K562 (cell line): ENCODE measurements around the gene EIF2S2. TPM values are rescaled to one million over a fixed set of nuclear protein-coding genes. Genes with fewer than 3 reads are reported as not detected.

Experiments
- GABPA ChIP-seq: fragments of 200-800 bp; sonication (Bioruptor generic); conservative IDR thresholded peaks from 2 replicates; pipeline ENCODE4 v1.6.1; 2016; ENCODE audit warnings: low read depth, missing genetic modification characterization, missing compliant biosample characterization
- HLTF ChIP-seq: fragments of 450-650 bp; IDR thresholded peaks from 2 replicates; pipeline ENCODE4 v1.6.1; 2016
- HNRNPUL1 ChIP-seq: fragments of 200-400 bp; formaldehyde crosslinking; IDR thresholded peaks from 2 replicates; pipeline ENCODE4 v1.6.1; 2017; ENCODE audit warnings: low read length
- KLF13 ChIP-seq: fragments of 450-650 bp; IDR thresholded peaks from 2 replicates; pipeline ENCODE4 v1.6.1; 2016; ENCODE audit warnings: missing genetic modification characterization, low read depth, mild to moderate bottlenecking, missing compliant biosample characterization, moderate library complexity, borderline replicate concordance
- LEF1 ChIP-seq: fragments of 450-650 bp; IDR thresholded peaks from 2 replicates; pipeline ENCODE4 v1.6.1; 2016; ENCODE audit warnings: mild to moderate bottlenecking
- MGA ChIP-seq: fragments of 450-650 bp; IDR thresholded peaks from 2 replicates; pipeline ENCODE4 v1.6.1; 2016; ENCODE audit warnings: mild to moderate bottlenecking, moderate library complexity
- RBBP5 ChIP-seq: fragments of 200-600 bp; sonication (generic); IDR thresholded peaks from 2 replicates; pipeline ENCODE4 v1.6.1; 2012; ENCODE audit warnings: borderline replicate concordance, mild to moderate bottlenecking, low read length, control low read depth, inconsistent platforms; ENCODE audit not compliant: insufficient read depth, poor library complexity, severe bottlenecking
- SMARCA5 ChIP-seq: fragments of 450-650 bp; IDR thresholded peaks from 2 replicates; pipeline ENCODE4 v1.6.1; 2016
- TEAD1 ChIP-seq, 2 experiments: fragments of 450-650 bp in 1 of 2; sonication (generic) in 1 of 2; formaldehyde crosslinking; IDR thresholded peaks; 2 replicates each; pipeline versions ENCODE4 v1.4.0 to v1.8.0; 2020 to 2022; ENCODE audit warnings: mild to moderate bottlenecking in 2 of 2, missing genetic modification reagents in 1 of 2
- polyA plus RNA-seq, 8 experiments: library from polyadenylated mRNA; depleted of rRNA in 4 of 8; stranded (reverse) in 5 of 8; unstranded in 3 of 8; fragments of >200 nt; fragmentation: Nextera tagmentation in 2 of 8; fragmentation: Illumina TruSeq in 1 of 8; extraction: Ambion mirVana in 2 of 8; extraction: Trizol in 1 of 8; gene quantifications; 2 replicates each; pipeline versions ENCODE4 v1.2.1 to v1.2.3, GENCODE V29; 2011 to 2014; ENCODE audit warnings: inconsistent platforms in 1 of 8, missing spikeins in 1 of 8
- total RNA-seq, 7 experiments: library from RNA; depleted of rRNA in 6 of 7; stranded (reverse); fragments of >200 nt in 6 of 7; fragmentation: Illumina TruSeq in 2 of 7; extraction: Trizol in 2 of 7; gene quantifications; 2 replicates each; pipeline versions ENCODE4 v1.2.1 to v1.2.3, GENCODE V29; 2011 to 2021; ENCODE audit warnings: low replicate concordance in 1 of 7
- TF ChIP-seq, protein P1 (sequence below), 3 experiments: fragments of 200-800 bp in 1 of 3; fragments of 250-450 bp in 1 of 3; fragments of 450-650 bp in 1 of 3; sonication (Bioruptor Pico) in 1 of 3; sonication (Bioruptor generic) in 1 of 3; formaldehyde crosslinking in 1 of 3; IDR thresholded peaks; 2 replicates each; pipeline versions ENCODE4 v1.6.1 to v1.8.0; 2016 to 2022; ENCODE audit warnings: mild to moderate bottlenecking in 2 of 3, missing genetic modification characterization in 2 of 3, missing compliant biosample characterization in 1 of 3, moderate library complexity in 1 of 3
- TF ChIP-seq, protein P2 (sequence below): fragments of 450-650 bp; conservative IDR thresholded peaks from 2 replicates; pipeline ENCODE4 v1.6.1; 2016; ENCODE audit warnings: missing genetic modification characterization, low read depth, mild to moderate bottlenecking, missing compliant biosample characterization, moderate library complexity

EIF2S2 gene
- total and polyA plus RNA-seq, 9 of the 15 experiments (the other 6 are each of a cell fraction or from before 2014, with no cell fraction given), result 79.7 to 220 (median 154) TPM

- TF ChIP-seq MGA (peak; percentile 73), TEAD1 (CRISPR knock-in tag; IDR thresholded peaks at IDR 0.05) (no peak), HLTF (peak; percentile 83), LEF1 (peak; percentile 78), KLF13 (tag) (no peak), RBBP5 (no peak), SMARCA5 (no peak), GABPA (tag) (no peak), HNRNPUL1 (no peak)
- TF ChIP-seq, protein P1, sequence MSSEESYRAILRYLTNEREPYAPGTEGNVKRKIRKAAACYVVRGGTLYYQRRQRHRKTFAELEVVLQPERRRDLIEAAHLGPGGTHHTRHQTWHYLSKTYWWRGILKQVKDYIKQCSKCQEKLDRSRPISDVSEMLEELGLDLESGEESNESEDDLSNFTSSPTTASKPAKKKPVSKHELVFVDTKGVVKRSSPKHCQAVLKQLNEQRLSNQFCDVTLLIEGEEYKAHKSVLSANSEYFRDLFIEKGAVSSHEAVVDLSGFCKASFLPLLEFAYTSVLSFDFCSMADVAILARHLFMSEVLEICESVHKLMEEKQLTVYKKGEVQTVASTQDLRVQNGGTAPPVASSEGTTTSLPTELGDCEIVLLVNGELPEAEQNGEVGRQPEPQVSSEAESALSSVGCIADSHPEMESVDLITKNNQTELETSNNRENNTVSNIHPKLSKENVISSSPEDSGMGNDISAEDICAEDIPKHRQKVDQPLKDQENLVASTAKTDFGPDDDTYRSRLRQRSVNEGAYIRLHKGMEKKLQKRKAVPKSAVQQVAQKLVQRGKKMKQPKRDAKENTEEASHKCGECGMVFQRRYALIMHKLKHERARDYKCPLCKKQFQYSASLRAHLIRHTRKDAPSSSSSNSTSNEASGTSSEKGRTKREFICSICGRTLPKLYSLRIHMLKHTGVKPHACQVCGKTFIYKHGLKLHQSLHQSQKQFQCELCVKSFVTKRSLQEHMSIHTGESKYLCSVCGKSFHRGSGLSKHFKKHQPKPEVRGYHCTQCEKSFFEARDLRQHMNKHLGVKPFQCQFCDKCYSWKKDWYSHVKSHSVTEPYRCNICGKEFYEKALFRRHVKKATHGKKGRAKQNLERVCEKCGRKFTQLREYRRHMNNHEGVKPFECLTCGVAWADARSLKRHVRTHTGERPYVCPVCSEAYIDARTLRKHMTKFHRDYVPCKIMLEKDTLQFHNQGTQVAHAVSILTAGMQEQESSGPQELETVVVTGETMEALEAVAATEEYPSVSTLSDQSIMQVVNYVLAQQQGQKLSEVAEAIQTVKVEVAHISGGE (CRISPR knock-in tag; IDR thresholded peaks at IDR 0.05), result peak in 1 of 3 experiments; percentile 44; a peak in 2 of 6 replicates
- TF ChIP-seq, protein P2, sequence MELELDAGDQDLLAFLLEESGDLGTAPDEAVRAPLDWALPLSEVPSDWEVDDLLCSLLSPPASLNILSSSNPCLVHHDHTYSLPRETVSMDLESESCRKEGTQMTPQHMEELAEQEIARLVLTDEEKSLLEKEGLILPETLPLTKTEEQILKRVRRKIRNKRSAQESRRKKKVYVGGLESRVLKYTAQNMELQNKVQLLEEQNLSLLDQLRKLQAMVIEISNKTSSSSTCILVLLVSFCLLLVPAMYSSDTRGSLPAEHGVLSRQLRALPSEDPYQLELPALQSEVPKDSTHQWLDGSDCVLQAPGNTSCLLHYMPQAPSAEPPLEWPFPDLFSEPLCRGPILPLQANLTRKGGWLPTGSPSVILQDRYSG, result 0 out of 2 replicates have a peak, but pooled peaks have one; percentile 65
These were observed 26.5 kb downstream of the EIF2S2 start (continued) for GRCh38 chr20:34085544-34086040.
